ENCODE data around the gene SLC22A23. TPM values are rescaled to one million over a fixed set of nuclear protein-coding genes. Genes with fewer than 3 reads are reported as not detected.

Gene SLC22A23
- total RNA-seq, 1 experiment from 2014 or later, result 6.8 TPM

- Histone ChIP-seq H2BK5ac (ENCODE audit: insufficient read length, low read length) (no peak overlapping the region), H4K91ac (ENCODE audit: insufficient read length, low read depth, low read length) (no peak overlapping the region), H2BK120ac (ENCODE audit: low read depth, low read length, poor library complexity, severe bottlenecking) (no peak overlapping the region), H3K27ac (ENCODE audit: insufficient read length, low read depth, low read length) (no peak overlapping the region), H3K23me2 (ENCODE audit: insufficient read length, low read depth, low read length, poor library complexity, severe bottlenecking) (peaks cover 13% of the 10 kb centered on the region), H3K9me3 (ENCODE audit: control insufficient read depth, low read depth, low read length) (no peaks in the 10 kb centered on the region), H3K4ac (ENCODE audit: low read depth, low read length) (no peak overlapping the region), H2AK5ac (ENCODE audit: insufficient read length, low read length) (no peak overlapping the region), H3K4me2 (ENCODE audit: insufficient read depth, insufficient read length, low read length) (no peak overlapping the region), H4K20me1 (ENCODE audit: control insufficient read depth, insufficient read depth, insufficient read length) (no peaks in the 10 kb centered on the region), H3K79me2 (ENCODE audit: insufficient read depth, low read length) (no peaks in the 10 kb centered on the region), H3K4me1 (ENCODE audit: insufficient read depth, low read length) (peaks cover 13% of the 10 kb centered on the region; the same call in 1 of the 2 replicates), H2BK20ac (ENCODE audit: low read depth, low read length, poor library complexity, severe bottlenecking) (no peak overlapping the region), H2BK12ac (ENCODE audit: insufficient read length, low read depth, low read length) (no peak overlapping the region), H2AFZ (ENCODE audit: low read length) (no peak overlapping the region), H4K5ac (ENCODE audit: insufficient read length, low read depth, low read length) (no peak overlapping the region), H3K79me1 (ENCODE audit: insufficient read depth, low read depth, low read length, poor library complexity, severe bottlenecking) (no peaks in the 10 kb centered on the region), H3K23ac (ENCODE audit: insufficient read length, low read depth, low read length) (no peak overlapping the region), H3T11ph (ENCODE audit: low read length) (no peak overlapping the region), H4K8ac (replicated peaks; ENCODE audit: insufficient read length, low read depth, low read length) (no peak overlapping the region), H3K56ac (ENCODE audit: insufficient read length, low read depth, low read length) (no peak overlapping the region), H2BK15ac (ENCODE audit: low read depth, low read length) (no peak overlapping the region), H3K18ac (ENCODE audit: insufficient read length, low read depth, low read length) (no peak overlapping the region), H3K9ac (ENCODE audit: extremely low read depth, insufficient read length, low read length) (no peak overlapping the region), H3K14ac (ENCODE audit: insufficient read depth, low read length) (no peak overlapping the region), H3K27me3 (ENCODE audit: insufficient read depth, low read length) (no peaks in the 10 kb centered on the region)
- no CpG with 5 or more reads among the region's 3 CpGs for WGBS (ENCODE audit: extremely low coverage, insufficient read length, low lambda C conversion rate)
- H3K4me1 Mint-ChIP-seq, result peaks cover 27 to 30% of the 10 kb centered on the region in 2 experiments
- TF ChIP-seq CTCF (conservative IDR thresholded peaks at IDR 0.05), result no peak
- DNase-seq, result no peak
- H3K4me3 Mint-ChIP-seq, result no peak overlapping the region
- no peak overlapping the region for H3K27ac Mint-ChIP-seq
- H3K36me3 Mint-ChIP-seq (ENCODE audit: insufficient read depth in 1 of 3, low read depth in 3 of 3), result no peaks in the 10 kb centered on the region
- peaks cover 18% of the 10 kb centered on the region for H3K27me3 Mint-ChIP-seq (ENCODE audit: low read depth)
- no peaks in the 10 kb centered on the region for H3K9me3 Mint-ChIP-seq
These were observed 220.8 kb downstream of the SLC22A23 start for GRCh38 chr6:3236005-3236404.
